PC-9 (cell line): ENCODE measurements around the gene APOC3.

Source experiments
- EZH2 ChIP-seq: fragments of 200-600 bp; sonication (generic); IDR thresholded peaks from 2 replicates; pipeline ENCODE4 v1.8.0; 2017; ENCODE audit warnings: antibody characterized with exemption, low read depth
- TF ChIP-seq, protein P1 (sequence below): fragments of 200-600 bp; sonication (generic); conservative IDR thresholded peaks from 2 replicates; pipeline ENCODE4 v1.6.1; 2017; ENCODE audit warnings: mixed run types, antibody characterized with exemption, mild to moderate bottlenecking, moderate library complexity

DNA sequence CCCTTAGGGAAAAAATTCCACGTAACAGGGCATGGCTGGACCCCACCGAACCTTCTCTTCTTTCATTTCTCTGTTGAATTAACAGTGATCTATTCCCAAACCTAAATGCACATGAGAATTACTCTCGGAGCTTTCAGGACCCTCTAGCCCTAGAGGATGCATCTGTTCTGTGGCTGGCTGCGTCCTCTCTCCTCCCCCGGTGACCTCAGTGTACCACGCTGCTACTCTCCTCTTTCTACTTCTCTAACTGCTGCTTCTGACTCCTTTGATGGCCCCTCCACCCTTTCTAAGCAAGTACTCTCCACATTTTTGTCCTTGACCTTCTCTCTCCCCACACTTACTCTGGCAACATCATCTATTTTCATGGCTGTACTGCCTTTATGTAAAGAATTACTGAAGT is 19.8 kb downstream of the APOC3 start:
- TF ChIP-seq, protein P1, sequence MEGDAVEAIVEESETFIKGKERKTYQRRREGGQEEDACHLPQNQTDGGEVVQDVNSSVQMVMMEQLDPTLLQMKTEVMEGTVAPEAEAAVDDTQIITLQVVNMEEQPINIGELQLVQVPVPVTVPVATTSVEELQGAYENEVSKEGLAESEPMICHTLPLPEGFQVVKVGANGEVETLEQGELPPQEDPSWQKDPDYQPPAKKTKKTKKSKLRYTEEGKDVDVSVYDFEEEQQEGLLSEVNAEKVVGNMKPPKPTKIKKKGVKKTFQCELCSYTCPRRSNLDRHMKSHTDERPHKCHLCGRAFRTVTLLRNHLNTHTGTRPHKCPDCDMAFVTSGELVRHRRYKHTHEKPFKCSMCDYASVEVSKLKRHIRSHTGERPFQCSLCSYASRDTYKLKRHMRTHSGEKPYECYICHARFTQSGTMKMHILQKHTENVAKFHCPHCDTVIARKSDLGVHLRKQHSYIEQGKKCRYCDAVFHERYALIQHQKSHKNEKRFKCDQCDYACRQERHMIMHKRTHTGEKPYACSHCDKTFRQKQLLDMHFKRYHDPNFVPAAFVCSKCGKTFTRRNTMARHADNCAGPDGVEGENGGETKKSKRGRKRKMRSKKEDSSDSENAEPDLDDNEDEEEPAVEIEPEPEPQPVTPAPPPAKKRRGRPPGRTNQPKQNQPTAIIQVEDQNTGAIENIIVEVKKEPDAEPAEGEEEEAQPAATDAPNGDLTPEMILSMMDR, result no peak
- TF ChIP-seq EZH2, result no peak
